Stimulated activated CD8-positive, alpha-beta memory T cell treated with anti-CD3 and anti-CD28 coated beads, Interleukin-7, amount 100 ng/mL, for 24 hours (primary cell): ENCODE data around the gene NAP1L4.

Experiments
- DNase-seq: peaks from one replicate; pipeline ENCODE4 v3.0.0-alpha.2; 2020; ENCODE audit warnings: low read depth

Gene NAP1L4

DNA sequence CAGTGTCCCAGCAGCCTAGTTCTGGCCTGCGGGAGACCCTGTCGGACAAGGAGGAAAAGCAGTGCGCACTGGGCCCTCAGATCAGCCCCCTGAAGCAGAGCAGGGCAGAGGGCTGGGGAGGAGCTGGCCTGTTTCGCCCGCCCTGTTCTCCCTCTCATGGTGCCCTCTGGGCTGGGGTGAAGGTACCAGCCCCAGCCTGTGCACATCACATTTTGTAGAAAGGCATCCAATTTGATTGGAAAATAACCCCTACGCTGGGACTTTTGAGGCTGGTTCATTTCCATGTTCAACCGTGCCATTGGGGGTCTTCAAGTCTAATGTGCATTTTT, 832 bp upstream of the NAP1L4 start:
- DNase-seq = no peak

GRCh38 chr11:2991452-2992233, 486 bp downstream of the NAP1L4 start:
- no peak for DNase-seq

GRCh38 chr11:2990617-2991451, 1.3 kb downstream of the NAP1L4 start:
- no peak for DNase-seq

GRCh38 chr11:2989551-2989950, 2.6 kb downstream of the NAP1L4 start:
- no peak for DNase-seq

DNA sequence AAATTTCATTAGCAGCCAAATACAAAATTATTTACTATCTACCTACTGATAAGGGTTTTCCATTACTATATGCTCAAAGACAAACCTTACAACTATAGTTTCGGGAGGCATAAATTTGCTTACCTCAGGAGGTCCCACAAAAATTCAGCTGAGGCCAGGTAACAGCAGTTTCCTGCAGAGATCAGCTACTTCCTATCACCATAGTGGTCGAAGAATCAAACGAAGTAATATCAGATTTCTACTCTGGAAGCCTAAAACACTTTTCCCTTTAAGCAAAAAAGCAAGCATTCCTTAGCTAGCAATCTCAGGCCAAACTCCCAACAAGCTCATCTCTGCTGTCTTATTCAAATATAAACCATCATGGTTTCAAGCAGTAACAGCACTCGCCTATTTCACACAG, 3.1 kb downstream of the NAP1L4 start:
- DNase-seq = no peak

DNA sequence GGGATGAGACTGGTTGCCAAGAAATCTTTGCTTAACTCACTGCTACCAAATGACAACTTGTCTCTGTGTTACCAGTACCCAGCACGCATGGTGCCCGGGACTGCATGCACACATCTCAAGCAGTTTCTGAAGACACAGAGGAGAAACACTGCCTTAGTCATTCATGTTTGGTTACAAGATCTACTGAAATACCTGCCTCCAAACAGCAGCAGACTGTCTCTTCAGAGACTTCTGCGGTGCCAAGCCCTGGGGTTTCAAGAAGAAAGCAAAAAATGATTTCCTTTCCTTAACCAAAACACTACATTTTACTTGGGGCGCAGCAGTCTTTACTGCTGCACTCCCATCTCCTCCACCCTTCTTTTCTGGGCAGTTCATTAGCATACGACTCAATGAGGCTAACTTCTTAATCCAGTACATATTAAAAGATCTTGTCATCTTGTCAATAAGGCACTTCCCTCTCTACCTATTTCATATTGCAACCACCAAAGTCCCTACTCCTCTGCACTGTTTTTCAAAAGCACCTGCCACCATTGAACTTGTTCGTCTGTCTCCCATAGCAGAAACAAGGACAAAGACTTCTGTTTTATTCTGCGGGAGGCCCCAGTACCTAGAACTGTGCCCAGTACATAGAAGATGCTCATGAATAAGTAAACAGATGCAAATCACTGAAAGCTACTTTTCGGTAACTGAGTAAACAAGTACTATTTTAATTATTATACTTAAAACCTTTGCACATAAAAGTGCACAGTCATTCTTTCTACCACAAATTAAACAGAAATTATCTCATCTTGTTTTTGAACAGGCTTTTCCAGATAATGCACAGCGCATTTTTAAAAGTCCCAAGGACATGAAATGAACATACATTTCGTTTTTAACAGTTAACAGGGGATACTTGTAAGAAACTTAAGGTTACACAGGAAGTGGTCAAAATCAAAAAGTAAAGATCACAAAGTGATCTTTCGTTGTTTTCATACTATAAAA, 4.0 kb downstream of the NAP1L4 start:
- DNase-seq = no peak

DNA sequence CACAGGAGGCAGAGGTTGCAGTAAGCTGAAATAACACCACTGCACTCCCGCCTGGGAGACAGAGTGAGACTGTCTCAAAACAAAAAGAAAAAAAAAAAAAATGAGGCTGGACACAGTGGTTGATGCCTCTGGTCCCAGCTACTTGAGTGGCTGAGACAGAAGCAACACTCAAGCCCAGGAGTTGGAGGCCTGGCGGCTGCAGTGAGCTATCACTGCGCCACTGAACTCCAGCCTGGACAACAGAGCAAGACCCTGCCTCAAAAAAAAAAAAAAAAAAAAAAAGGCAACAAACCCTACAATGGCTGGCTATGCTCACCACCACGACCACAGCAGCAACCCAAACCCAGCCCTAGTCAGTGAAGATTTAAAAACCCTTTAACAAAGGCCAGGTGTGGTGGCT, 8.2 kb downstream of the NAP1L4 start:
- no peak for DNase-seq

GRCh38 chr11:2982214-2982613, 9.9 kb downstream of the NAP1L4 start:
- no peak for DNase-seq

DNA sequence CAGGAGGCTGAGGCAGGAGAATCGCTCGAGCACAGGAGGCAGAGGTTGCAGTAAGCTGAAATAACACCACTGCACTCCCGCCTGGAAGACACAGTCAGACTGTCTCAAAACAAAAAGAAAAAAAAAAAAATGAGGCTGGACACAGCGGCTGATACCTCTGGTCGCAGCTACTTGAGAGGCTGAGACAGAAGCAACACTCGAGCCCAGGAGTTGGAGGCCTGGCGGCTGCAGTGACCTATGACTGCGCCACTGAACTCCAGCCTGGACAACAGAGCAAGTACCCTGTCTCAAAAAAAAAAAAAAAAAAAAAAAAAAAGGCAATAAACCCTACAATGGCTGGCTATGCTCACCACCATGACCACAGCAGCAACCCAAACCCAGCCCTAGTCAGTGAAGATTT, 11.0 kb downstream of the NAP1L4 start:
- no peak for DNase-seq

GRCh38 chr11:2980168-2980840, 11.8 kb downstream of the NAP1L4 start:
- DNase-seq = no peak

- DNase-seq = no peak
These were observed 15.0 kb downstream of the NAP1L4 start for GRCh38 chr11:2977113-2977512.

- no peak for DNase-seq
These were observed 15.7 kb downstream of the NAP1L4 start for GRCh38 chr11:2976294-2977063.

DNA sequence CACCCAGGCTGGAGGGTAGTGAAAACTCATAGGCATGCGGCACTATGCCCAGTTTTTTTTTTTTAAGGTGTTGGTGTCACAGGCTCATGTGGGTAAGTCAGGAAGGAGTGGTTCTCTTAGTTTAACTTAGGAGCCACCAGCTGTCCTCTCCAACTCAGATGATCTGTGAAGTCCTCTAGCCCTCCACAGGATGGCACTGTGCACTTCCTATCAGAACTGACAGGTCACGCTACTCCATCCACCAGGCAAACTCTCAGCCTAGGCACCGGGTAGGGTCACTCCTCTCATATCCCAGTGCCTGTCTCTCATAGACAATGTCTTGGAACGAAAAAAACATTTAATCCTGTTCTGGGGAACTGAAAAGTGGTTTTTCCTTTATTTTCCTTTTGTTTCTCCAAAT, 16.5 kb downstream of the NAP1L4 start:
- DNase-seq = no peak

DNA sequence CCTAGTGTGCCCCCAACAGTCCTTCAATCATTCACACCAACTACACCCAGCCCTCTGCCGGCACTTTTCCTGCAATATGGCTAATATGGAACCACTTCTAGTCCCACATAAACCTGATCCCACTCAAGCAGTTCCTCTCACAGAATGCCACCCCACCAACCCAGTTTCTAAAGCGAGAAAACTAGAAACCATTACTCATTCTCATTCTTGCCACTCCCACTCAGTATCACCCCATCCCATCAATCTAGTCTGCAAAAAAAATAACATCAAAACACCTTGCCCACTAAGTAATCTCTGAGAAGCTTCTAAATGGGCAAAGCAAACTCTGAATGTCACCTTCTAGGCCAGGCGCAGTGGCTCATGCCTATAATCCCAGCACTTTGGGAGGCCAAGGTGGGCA, 17.9 kb downstream of the NAP1L4 start:
- no peak for DNase-seq

DNA sequence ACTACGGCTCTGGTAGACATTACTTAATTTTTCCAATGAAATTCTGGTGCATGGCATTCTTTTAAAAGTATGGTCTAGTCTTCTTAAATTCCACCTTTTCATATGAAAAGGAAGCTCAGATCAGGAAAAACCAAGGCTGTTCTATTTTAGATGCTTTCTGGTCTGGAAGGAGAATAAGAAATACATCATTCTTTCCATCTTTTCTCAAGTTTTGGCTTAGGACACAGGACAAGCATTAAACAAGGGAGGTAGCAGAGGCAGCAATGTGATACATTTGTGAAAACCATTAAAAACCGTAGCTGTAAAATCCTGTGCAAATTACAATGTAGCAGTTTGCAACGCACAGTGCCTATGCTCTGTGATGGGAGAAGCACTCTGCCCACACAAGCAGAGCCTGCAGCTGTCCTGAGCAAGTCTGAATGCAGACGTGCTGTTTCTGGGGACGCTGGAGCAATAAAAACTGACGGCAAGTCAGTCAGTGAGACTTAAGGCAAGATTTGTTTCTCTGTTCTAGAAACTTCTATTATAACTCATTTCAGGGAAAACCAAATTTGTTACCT, 23.7 kb downstream of the NAP1L4 start:
- no peak for DNase-seq

DNA sequence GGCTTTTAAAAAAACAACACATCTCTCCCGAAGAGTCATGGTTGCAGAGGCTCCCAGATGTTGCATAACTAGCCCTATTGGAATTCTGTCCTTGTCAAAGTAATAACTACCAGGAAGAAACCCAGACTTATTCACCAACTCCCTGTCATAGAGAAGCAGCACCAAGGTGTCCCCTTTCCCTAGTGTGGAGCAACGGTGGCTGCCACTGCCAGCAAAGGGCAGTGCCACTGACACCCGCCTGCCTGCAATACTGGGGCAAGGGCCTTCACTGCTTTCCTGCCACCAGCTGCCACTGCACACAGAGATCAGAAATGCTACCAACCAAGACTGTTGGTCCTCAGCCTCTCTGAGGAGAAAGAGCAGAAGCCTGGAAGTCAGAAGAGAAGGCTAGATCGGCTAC, 27.3 kb downstream of the NAP1L4 start:
- no peak for DNase-seq

GRCh38 chr11:2963761-2964160, 28.4 kb downstream of the NAP1L4 start:
- no peak for DNase-seq

DNA sequence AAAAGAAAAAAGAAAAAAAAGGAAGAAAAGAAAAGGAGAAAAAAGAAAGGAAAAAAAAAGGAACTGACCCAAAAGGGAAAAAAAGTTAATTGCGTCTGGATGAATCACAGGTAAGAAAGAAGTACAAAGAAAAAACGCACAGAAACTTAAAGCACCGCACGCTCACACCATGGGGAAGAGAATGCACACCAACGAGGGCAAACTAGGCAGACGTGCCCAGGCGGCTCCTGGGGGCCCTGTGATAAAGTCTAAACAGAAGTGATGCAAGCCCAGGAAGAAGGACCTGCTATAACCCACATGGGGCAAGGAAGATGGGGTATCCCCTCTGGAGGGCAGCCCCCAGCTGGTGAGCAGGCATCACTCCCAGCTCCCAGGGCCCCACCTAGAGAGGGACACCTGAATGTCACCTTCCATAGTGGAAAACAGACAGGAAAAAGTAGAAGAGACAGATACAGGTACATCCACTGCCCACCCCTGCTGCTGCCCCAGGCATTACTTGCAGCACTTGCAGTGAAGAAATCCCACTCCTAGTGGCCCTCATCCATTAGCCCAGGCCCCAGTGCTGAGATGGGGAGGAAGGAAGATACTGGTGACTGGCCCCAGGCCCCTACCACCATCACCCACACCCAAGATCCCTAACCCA, 28.9 kb downstream of the NAP1L4 start:
- no peak for DNase-seq

GRCh38 chr11:2961080-2961479, 31.0 kb downstream of the NAP1L4 start:
- no peak for DNase-seq

DNA sequence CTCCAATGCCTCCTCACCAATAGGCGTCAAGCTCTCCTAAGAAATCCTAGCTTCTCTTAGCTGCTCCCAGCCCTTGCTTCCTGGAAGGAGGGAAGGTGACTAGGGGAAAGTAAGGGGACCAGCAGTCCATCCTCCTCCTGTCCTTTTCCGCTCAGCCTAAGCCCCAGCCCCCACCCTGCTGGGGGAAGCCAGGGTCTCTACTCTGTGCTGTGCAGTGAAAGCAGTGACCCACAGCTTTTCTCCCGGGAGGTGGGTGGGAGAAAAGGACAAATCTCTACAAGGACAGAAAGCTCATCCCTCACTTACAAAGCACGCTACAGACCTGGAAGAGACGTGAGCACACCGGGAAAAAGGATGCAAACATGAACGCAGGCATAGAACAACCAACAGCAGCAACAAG, 32.0 kb downstream of the NAP1L4 start:
- no peak for DNase-seq
